HG02981 (cell line): ENCODE measurements around the gene OR11G2.
"Not testable (repeated sequence)": the region's sequence is repeated elsewhere in the genome, so short reads cannot be mapped to it uniquely, and the experiment has no call there.

Experiments used
- ATAC-seq: cut with Tn5 transposase; IDR thresholded peaks from one replicate; pipeline ENCODE4 v1.9.1; 2021; ENCODE audit warnings: mild to moderate bottlenecking, moderate library complexity; ENCODE audit not compliant: unreplicated experiment

Gene OR11G2

GRCh38 chr14:20219033-20219432, 28.3 kb downstream of the OR11G2 start:
- ATAC-seq, result no peak

GRCh38 chr14:20223410-20223809, 32.7 kb downstream of the OR11G2 start, which contains the start of gene OR11H6:
TSS of gene OR11H6 (plus strand) at chr14:20223710. CDS start at chr14:20223710, 0 bp downstream.
- no peak for ATAC-seq

- ATAC-seq, result no peak
Observed at GRCh38 chr14:20228681-20229080, 38.0 kb downstream of the OR11G2 start, which contains the start of gene OR11H7. TSS of gene OR11H7 (plus strand) at chr14:20228981.

- ATAC-seq, result not testable (repeated sequence)
Observed at GRCh38 chr14:20235415-20235814, 44.7 kb downstream of the OR11G2 start.

- no peak for ATAC-seq
Observed at GRCh38 chr14:20247646-20248246, 57.0 kb downstream of the OR11G2 start.
